ENCODE results near the gene OTUD6A.

DNA sequence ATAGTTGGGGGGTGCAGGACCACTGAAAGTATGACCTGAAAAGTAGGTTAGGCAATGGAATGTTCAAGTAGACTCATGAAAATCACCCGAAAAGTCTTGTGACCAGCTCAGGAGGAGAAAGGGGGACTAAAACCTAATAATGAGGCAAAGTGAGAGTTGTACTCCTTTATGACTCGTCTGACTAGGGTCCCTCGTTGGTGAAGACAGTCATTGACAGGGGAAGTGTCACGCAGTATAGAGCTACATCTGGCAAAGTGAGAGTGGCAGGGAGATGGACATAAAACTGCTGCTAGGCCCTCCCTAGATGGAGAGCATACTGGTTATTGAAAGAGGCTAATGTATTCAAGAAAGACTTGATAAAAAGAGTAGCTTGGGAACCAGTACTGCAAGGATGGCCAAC is 20.5 kb downstream of the OTUD6A start:
- TF ChIP-seq, protein P1, sequence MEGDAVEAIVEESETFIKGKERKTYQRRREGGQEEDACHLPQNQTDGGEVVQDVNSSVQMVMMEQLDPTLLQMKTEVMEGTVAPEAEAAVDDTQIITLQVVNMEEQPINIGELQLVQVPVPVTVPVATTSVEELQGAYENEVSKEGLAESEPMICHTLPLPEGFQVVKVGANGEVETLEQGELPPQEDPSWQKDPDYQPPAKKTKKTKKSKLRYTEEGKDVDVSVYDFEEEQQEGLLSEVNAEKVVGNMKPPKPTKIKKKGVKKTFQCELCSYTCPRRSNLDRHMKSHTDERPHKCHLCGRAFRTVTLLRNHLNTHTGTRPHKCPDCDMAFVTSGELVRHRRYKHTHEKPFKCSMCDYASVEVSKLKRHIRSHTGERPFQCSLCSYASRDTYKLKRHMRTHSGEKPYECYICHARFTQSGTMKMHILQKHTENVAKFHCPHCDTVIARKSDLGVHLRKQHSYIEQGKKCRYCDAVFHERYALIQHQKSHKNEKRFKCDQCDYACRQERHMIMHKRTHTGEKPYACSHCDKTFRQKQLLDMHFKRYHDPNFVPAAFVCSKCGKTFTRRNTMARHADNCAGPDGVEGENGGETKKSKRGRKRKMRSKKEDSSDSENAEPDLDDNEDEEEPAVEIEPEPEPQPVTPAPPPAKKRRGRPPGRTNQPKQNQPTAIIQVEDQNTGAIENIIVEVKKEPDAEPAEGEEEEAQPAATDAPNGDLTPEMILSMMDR (IDR thresholded peaks at IDR 0.05), result no peak
- TF ChIP-seq POLR2A (IDR thresholded peaks at IDR 0.05) (no peak), POLR2AphosphoS5 (IDR thresholded peaks at IDR 0.05) (no peak)

Data from breast epithelium (tissue), 3 donors.